ENCODE data around the gene IL1RAP. TPM values are rescaled to one million over a fixed set of nuclear protein-coding genes. Genes with fewer than 3 reads are reported as not detected.

Gene IL1RAP
- total RNA-seq, 4 donors from 2014 or later = 30.7 to 44.5 (median 32.1) TPM

GRCh38 chr3:190579514-190580137 lies 65.7 kb downstream of the IL1RAP start:
- no peaks in the 10 kb centered on the region for H3K9me3 ChIP-seq
- no peaks in the 10 kb centered on the region for H3K27me3 ChIP-seq
- H3K27ac ChIP-seq = no peak overlapping the region
- no peaks in the 10 kb centered on the region for H3K36me3 ChIP-seq
- intact Hi-C loops (cut with DNase I) = no loop called here
- H3K4me3 ChIP-seq = no peak overlapping the region
- TF ChIP-seq, protein P1, sequence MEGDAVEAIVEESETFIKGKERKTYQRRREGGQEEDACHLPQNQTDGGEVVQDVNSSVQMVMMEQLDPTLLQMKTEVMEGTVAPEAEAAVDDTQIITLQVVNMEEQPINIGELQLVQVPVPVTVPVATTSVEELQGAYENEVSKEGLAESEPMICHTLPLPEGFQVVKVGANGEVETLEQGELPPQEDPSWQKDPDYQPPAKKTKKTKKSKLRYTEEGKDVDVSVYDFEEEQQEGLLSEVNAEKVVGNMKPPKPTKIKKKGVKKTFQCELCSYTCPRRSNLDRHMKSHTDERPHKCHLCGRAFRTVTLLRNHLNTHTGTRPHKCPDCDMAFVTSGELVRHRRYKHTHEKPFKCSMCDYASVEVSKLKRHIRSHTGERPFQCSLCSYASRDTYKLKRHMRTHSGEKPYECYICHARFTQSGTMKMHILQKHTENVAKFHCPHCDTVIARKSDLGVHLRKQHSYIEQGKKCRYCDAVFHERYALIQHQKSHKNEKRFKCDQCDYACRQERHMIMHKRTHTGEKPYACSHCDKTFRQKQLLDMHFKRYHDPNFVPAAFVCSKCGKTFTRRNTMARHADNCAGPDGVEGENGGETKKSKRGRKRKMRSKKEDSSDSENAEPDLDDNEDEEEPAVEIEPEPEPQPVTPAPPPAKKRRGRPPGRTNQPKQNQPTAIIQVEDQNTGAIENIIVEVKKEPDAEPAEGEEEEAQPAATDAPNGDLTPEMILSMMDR (IDR thresholded peaks at IDR 0.05) = no peak
- TF ChIP-seq POLR2A (IDR thresholded peaks at IDR 0.05) = no peak
- no peak for DNase-seq
- WGBS, 2 donors = 30 to 40% methylated on average over 3 of the region's 3 CpGs
- H3K4me1 ChIP-seq = no peaks in the 10 kb centered on the region

DNA sequence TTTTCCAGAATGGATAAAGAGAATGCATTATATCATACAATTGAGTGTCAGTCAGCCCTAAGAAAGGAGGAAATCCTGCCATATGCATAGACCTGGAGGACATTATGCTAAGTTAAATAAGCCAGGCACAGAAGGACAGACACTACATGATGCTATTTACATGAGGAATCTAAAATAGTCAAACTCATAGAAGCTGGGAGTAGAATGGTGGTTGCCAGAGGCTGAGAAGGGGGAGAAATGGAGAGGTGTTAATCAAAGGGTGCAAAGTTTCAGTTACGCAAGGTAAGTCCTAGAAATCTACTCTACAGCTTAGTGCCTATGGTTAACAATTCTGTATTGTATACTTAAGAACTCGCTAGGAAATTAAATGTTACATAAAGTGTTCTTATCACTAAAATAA lies 66.5 kb downstream of the IL1RAP start:
- Histone ChIP-seq H3K4me3 (no peak overlapping the region), H3K4me1 (peaks cover 0 to 4% (median 3%) of the 10 kb centered on the region in 3 donors), H3K27ac (no peak overlapping the region), H3K36me3 (no peaks in the 10 kb centered on the region), H3K27me3 (no peaks in the 10 kb centered on the region), H3K9me3 (no peaks in the 10 kb centered on the region)
- WGBS, 2 donors = 80 to 89% methylated on average over 2 of the region's 2 CpGs
- no peak for DNase-seq
- TF ChIP-seq, protein P1 (IDR thresholded peaks at IDR 0.05) = no peak
- no peak for TF ChIP-seq POLR2A (IDR thresholded peaks at IDR 0.05)
- intact Hi-C loops (cut with DNase I) = no loop called here

- DNase-seq = no peak
- Histone ChIP-seq H3K9me3 (no peaks in the 10 kb centered on the region), H3K36me3 (no peaks in the 10 kb centered on the region), H3K27ac (no peak overlapping the region), H3K27me3 (no peaks in the 10 kb centered on the region), H3K4me1 (peaks cover 0 to 11% (median 8%) of the 10 kb centered on the region in 3 donors), H3K4me3 (no peak overlapping the region)
- intact Hi-C loops (cut with DNase I) = no loop called here
- 65 to 71% methylated on average over 5 of the region's 5 CpGs for WGBS, 2 donors
- no peak for TF ChIP-seq POLR2A (IDR thresholded peaks at IDR 0.05)
- TF ChIP-seq, protein P1 (IDR thresholded peaks at IDR 0.05) = no peak
These were observed 67.2 kb downstream of the IL1RAP start for GRCh38 chr3:190581041-190581541.

DNA sequence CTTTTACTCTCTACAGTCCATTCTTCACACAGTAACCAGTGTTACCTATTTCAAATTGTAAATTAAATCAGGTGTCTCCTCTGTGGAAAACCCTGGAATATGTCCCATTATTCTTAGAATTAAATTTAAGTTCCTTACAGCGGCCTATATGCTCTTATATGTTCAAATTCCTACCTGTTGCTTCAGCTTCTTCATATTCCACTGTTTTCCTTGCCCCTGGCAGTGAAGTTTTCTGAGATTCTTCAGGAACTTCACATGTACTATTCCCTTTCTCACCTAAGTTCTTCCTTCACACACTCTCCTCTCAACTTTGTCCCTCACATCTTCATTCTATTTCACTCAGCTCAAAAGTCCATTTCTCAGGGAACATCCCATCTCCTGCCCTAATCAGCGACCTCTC lies 68.8 kb downstream of the IL1RAP start:
- intact Hi-C loops (cut with DNase I) = no loop called here
- no peak overlapping the region for H3K27ac ChIP-seq
- H3K27me3 ChIP-seq = no peaks in the 10 kb centered on the region
- WGBS, 2 donors = 83 to 88% methylated on average over 2 of the region's 2 CpGs
- peaks cover 3 to 23% (median 13%) of the 10 kb centered on the region in 3 donors for H3K4me1 ChIP-seq
- no peaks in the 10 kb centered on the region for H3K9me3 ChIP-seq
- H3K4me3 ChIP-seq = no peak overlapping the region
- DNase-seq = no peak
- TF ChIP-seq POLR2A (IDR thresholded peaks at IDR 0.05) = no peak
- no peaks in the 10 kb centered on the region for H3K36me3 ChIP-seq

DNA sequence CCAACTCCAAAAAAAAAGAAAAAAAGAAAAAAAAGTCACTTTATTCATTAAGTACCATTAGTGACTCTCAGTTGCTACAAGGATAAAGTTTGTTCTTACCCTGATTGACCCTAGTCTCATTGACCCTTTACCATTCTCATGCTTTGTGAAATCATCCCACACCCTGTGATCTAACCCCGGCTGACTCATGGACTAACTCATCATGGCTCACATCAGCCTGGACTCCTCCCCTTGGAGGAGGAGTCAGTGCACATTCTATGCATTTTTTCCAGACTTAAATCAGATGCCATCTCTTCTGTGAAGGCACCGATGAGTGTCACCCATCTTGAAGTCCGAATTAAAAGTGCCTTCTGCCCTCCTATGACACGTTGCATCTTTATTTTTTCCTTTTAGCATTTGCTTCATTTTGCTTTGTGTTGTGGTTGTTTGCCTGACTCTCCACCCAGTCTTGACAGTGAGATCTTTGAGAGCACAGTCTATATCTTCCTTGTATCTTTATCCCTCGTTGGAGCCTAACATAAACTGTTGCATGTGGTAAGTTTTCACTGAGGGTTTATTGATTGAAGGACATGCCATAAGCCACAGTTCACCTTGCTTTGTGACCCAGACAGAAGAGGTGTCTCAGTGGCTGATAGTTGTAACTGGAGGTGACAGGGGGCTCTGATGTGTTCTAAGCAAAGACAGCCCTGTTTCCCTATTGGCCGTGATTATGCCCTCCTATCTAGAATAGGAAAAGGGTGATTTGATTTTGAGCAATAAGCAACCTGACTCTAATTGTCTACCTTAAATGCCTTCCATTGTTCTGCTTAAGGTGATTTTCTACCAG lies 72.1 kb downstream of the IL1RAP start:
- Histone ChIP-seq H3K9me3 (no peaks in the 10 kb centered on the region), H3K27me3 (no peaks in the 10 kb centered on the region), H3K4me1 (peaks cover 3 to 23% (median 13%) of the 10 kb centered on the region in 3 donors), H3K36me3 (no peaks in the 10 kb centered on the region), H3K27ac (peak overlapping the region; percentile 40 to 72 (median 71)), H3K4me3 (no peak overlapping the region)
- no peak for DNase-seq
- 44% methylated on average over 6 of the region's 6 CpGs for WGBS, 2 donors
- intact Hi-C loops (cut with DNase I) = no loop called here
- TF ChIP-seq, protein P1 (IDR thresholded peaks at IDR 0.05) = no peak
- TF ChIP-seq POLR2A (IDR thresholded peaks at IDR 0.05) = no peak
